HEK293 (cell line): ENCODE results near the gene ZNF189.

Experiments used
- CTCF ChIP-seq: fragments of 450-650 bp; formaldehyde crosslinking; IDR thresholded peaks from 2 replicates; pipeline ENCODE4 v1.5.1; 2016; ENCODE audit warnings: missing biosample characterization, missing genetic modification characterization
- ZNF302 ChIP-seq: fragments of 450-650 bp; formaldehyde crosslinking; IDR thresholded peaks from 2 replicates; pipeline ENCODE4 v1.5.1; 2016; ENCODE audit warnings: missing biosample characterization, missing genetic modification characterization, low read depth
- ZNF776 ChIP-seq: fragments of 450-650 bp; formaldehyde crosslinking; IDR thresholded peaks from 2 replicates; pipeline ENCODE4 v1.5.0; 2017; ENCODE audit warnings: missing biosample characterization, missing genetic modification characterization, borderline replicate concordance
- TF ChIP-seq, protein P1 (sequence below): fragments of 450-650 bp; formaldehyde crosslinking; IDR thresholded peaks from 2 replicates; pipeline ENCODE4 v1.5.1; 2016; ENCODE audit warnings: missing biosample characterization, missing genetic modification characterization

DNA sequence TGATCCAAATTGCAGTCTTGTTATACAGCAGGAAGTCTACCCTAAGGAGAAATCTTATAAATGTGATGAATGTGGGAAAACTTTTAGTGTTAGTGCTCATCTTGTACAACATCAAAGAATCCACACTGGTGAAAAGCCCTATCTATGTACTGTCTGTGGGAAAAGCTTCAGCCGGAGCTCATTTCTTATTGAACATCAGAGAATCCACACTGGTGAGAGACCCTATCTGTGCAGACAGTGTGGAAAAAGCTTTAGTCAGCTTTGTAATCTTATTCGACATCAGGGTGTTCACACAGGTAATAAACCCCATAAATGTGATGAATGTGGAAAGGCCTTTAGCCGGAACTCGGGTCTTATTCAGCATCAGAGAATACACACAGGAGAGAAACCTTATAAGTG is 10.4 kb downstream of the ZNF189 start:
- TF ChIP-seq ZNF776 (tag by site-specific recombination) (no peak), CTCF (tag by site-specific recombination) (no peak), ZNF302 (tag by site-specific recombination) (no peak)
- TF ChIP-seq, protein P1, sequence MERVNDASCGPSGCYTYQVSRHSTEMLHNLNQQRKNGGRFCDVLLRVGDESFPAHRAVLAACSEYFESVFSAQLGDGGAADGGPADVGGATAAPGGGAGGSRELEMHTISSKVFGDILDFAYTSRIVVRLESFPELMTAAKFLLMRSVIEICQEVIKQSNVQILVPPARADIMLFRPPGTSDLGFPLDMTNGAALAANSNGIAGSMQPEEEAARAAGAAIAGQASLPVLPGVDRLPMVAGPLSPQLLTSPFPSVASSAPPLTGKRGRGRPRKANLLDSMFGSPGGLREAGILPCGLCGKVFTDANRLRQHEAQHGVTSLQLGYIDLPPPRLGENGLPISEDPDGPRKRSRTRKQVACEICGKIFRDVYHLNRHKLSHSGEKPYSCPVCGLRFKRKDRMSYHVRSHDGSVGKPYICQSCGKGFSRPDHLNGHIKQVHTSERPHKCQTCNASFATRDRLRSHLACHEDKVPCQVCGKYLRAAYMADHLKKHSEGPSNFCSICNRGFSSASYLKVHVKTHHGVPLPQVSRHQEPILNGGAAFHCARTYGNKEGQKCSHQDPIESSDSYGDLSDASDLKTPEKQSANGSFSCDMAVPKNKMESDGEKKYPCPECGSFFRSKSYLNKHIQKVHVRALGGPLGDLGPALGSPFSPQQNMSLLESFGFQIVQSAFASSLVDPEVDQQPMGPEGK (tag by site-specific recombination), result no peak
